Middle frontal gyrus (tissue), 1 donor: ENCODE measurements around the gene FARP1.

Experiments used
- DNase-seq: peaks from one replicate; pipeline ENCODE4 v3.0.0-alpha.2; 2015; ENCODE audit warnings: low spot score; ENCODE audit errors: extremely low spot score

Gene FARP1

DNA sequence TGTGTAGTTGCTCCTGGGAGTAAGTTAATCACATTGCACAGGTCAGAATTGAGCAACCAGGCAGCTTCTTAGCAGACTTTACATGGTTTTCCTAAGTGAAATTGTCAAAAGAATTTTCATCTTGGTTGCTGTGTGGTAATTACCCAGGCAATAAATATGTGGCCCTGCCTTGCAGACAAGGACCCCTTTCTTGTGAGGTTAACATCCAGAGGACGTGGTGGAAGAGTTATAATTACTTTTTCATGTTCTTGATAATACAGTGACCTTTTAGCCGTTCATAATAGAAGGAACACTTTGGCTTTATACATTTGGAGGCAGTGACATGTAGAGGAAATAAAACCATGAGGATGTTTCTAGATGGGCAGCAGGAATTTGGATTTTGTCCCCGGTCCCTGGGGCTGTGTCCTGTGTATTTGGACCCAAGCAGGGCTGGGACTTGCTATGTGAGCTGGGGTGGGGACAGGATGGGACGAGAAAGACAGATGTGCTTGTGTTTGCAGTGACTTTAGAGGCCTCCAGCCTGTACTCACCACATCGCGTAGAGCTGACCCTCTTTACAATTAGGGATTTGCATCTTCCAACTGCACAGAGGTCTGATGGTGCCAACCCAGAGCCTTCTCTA lies 277.8 kb downstream of the FARP1 start:
- no peak for DNase-seq

DNA sequence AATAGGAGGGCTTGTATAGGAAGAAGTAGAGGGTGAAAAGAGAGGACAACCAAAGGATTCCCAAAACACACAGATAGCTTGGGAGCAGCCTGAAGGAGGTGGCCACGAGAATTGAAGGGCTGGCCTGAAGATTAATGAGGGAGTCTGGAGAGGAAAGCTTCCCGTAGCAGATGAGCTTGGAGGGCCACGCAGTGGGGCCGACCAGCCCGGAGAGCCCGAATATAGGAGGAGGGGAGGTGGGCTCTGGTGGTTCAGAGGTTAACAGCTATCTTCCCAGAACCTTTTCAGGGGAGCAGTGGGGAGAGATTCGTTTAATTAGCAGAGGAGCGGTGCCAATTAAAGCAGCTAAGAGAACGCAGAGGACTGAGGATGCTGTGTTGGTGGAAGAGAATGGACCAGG lies 279.2 kb downstream of the FARP1 start:
- no peak for DNase-seq

- DNase-seq, result no peak
These were observed 280.5 kb downstream of the FARP1 start for GRCh38 chr13:98423417-98423816.

DNA sequence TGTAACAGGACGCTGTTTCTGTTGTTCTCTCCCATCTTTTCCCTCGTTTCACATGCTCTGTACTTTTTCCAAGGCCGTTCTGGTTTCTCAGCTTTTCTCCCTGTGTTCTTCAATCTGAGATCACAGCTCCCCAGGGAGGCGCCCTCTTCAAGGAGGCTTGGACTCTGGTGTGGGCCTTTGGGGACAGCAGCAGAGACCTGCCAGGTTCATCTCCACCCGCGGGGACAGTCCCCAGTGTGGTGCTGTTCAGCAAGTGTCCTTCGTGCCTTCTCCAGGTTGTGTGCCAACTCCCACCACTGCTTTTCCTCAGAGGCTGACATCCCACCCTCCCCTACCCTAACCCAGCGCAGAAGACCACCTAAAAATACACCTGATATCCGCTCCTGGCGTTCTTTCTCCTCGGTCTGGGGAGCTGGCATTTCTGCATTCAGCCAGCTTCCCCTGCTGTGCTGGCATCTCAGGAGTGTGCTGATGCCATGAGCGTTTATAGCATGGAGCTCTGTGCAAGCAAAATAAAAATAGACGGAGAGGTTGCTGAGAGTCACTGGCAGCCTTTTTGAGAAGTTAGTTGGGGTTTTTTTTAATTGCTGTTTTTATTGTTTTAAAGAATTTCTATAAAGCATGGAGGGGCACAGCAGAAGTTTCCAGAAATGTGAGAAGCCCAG lies 284.6 kb downstream of the FARP1 start:
- DNase-seq, result no peak

DNA sequence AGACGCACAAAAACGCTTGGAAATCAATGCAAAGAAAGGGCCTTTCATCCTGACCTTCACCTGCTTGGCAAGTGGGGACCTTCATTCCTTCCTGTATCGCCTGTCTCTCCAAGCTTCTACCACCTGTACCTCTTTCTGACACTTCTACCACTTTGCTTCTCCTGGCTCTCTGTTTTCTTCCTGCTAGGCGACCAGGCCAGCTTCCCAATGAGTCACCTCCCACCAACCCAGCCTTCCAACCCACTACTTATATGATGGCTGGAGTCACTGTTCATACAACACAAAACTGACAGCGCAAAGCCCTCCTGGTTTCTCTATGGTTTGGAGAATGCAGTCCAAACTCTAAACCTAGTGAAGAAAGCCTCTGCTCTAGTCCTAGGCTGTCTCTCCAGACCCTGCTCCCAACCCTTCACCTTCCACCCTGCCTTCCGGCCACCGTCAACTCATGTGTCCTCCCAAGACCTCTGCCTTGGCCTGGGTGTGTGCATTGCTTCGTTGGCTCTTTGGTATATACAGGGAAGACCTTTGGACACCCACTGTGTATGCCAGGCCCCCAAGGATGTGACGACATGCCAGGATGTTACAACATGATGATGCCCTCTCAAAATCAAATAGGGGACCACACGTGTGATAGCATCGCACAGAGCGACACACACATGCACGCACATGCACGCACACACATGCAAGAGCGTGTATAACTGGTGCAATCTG lies 285.5 kb downstream of the FARP1 start:
- no peak for DNase-seq

DNA sequence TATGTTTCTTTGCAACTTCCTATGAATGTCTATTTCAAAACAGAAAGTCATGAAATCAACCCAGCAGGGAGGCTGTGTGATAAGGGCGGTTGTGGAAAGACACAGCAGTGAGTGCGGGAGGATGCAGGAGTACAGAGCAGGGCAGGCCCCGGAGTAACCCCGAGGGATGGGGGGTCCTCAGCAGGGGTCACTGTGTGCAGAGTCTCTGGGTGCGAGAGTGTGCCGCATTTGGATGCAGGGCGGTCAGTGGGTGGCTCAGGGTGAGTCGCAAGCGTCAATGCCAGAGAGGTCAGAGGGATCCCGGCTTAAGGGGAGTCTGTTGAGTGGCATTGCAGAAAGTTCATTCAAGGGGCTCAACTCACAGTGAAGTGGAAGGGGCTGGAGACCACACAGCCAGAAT lies 286.2 kb downstream of the FARP1 start:
- DNase-seq, result no peak

- DNase-seq, result no peak
These were observed 286.6 kb downstream of the FARP1 start for GRCh38 chr13:98429531-98429930.

GRCh38 chr13:98429977-98430736 lies 287.3 kb downstream of the FARP1 start:
- no peak for DNase-seq

DNA sequence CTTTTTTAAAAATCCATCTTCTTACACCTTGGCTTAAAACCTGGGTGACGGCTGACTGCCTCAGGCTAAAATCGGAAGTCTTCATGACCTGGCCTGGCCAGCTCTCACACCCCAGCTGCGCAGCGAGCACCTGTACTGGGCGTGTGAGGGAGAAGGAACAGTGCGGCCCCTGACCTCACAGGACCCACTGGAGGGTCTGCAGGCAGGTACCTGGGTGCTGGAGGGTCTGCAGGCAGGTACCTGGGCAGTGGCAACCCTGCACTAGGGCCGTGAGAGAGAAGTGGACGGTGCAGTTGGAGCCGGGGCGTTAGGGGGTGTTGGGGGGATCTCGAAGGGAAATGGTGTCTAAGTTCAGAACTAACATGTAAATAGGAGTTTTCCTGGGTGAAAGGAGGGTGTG lies 289.7 kb downstream of the FARP1 start:
- DNase-seq, result no peak

DNA sequence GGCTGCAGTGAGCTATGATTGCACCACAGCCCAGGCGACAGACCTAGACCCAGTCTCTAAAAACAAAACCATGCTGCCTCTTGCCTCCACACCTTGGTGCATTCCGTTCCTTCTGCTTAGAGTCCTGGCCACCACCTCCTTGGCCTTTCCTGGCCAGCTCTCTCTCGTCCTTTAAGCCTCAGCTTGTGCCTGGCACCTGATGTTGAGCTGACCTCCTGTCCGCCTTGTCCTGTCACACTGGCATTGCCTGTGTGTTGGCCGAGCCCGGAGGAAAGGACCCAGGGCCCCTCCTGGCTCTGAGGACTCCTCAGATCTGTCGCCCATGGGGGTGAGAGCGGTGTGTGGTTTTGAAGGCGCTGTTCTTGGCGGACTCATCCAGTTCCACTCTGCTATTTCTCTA lies 290.8 kb downstream of the FARP1 start:
- DNase-seq, result no peak

GRCh38 chr13:98434060-98434459 lies 291.2 kb downstream of the FARP1 start:
- DNase-seq, result no peak

- DNase-seq, result no peak
These were observed 292.5 kb downstream of the FARP1 start for GRCh38 chr13:98435376-98435775.

DNA sequence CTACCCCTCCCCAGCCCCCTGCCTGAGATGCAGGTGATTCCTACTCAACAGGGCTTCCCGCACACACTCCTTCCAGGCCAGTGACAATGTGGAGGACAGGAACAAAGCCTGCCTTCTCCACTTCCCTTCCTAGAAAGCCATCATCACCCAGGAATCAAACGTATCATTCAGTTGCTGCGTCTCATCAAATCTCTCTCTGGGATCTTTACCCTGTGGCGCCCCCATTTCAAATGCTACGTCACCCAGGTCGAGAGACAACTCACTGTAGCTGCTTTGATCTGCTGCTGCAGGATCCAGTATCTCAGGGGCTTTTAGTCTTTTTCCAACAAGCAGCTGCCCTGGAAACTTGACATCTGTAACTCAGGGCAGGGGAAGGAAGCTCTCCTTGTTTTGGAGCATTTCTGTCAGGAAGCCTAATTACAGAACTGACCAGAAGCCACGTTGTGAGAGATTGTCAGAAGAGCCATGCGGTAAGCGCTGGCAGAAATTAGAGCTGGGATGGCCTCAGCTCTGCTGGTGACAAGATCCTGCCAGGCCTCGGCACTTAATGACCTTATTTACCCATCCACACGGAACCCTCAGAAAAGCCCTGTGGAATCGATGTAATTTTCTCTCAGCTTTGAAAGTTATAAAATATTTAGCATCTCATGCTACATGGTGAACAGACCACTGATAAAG lies 293.5 kb downstream of the FARP1 start:
- DNase-seq, result no peak

- DNase-seq, result no peak
These were observed 295.6 kb downstream of the FARP1 start for GRCh38 chr13:98438246-98439125.

DNA sequence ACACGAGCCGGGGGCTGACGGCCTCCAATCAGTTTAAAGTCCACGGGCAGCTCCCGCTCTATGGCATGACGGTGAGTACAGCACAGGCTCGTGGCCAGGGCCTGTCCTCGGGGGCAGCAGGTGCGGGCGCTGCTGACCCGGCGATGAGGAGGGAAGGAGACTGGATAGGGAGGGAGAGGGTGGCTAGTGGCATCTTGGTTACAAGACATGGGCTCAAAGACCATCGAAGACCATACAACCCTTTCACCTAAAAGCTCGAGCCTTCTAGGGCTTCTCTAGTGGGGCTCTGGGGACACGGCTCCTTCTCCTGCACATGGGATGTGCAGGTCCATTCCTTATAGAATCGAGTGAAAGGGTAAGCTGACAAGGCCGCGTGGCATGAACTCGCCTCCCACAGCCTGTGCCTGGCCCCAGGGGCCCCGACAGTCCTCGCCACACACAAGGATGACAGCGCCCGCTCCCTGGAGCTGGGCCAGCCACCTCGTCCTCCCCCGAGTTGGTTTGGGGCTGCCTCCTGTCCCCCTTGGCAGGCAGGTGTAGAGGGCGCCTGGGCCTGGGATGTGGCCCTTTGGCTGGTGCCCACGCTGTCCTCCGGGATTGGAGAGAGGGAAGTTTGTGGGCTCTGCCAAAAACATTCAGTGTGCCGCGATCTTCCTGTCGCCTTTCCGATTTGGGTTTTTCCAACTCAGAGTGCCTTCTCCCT lies 296.4 kb downstream of the FARP1 start:
- DNase-seq, result no peak

GRCh38 chr13:98439896-98440295 lies 297.0 kb downstream of the FARP1 start:
- no peak for DNase-seq

- DNase-seq, result no peak
These were observed 297.6 kb downstream of the FARP1 start for GRCh38 chr13:98440390-98441055.

- no peak for DNase-seq
These were observed 298.3 kb downstream of the FARP1 start for GRCh38 chr13:98441056-98441676.
